Measurements from ENCODE around the gene CYP2J2. TPM values are rescaled to one million over a fixed set of nuclear protein-coding genes. Genes with fewer than 3 reads are reported as not detected.
"Not testable (repeated sequence)": the region's sequence is repeated elsewhere in the genome, so short reads cannot be mapped to it uniquely, and the experiment has no call there.

Gene CYP2J2, protein sequence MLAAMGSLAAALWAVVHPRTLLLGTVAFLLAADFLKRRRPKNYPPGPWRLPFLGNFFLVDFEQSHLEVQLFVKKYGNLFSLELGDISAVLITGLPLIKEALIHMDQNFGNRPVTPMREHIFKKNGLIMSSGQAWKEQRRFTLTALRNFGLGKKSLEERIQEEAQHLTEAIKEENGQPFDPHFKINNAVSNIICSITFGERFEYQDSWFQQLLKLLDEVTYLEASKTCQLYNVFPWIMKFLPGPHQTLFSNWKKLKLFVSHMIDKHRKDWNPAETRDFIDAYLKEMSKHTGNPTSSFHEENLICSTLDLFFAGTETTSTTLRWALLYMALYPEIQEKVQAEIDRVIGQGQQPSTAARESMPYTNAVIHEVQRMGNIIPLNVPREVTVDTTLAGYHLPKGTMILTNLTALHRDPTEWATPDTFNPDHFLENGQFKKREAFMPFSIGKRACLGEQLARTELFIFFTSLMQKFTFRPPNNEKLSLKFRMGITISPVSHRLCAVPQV
- total RNA-seq (2014; rRNA removed; shearing (Covaris generic)), result 0.72 and 1.2 TPM in 2 replicates

DNA sequence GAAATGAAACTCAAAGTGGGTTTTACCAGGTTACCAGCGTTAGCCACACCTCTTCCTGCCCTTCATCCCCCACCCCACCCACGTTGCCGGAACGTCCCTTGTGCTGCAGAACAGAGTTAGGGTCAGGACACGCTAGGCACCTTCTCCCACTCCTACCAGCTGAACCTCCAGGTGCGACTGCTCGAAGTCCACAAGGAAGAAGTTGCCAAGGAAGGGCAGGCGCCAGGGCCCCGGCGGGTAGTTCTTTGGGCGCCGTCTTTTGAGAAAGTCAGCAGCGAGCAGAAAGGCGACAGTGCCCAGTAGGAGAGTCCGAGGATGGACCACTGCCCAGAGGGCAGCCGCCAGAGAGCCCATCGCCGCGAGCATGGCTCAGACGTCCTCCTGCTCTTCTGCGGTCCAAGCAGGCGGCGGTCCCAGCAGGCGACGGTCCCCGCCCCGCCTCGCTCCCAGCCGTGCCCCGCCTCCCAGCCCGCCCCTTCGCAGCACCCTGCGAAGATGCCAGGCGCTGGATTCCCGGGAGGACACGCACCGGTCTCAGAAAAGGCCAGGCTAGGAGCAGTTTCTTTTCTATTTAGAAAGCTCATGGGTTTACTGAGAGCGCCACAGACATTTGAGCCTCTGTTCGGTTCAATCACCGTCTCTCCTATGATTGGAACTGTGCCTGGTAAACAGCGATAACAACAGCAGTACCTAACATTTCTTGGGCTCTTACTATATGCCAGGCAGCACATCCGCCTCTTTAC lies at the start of gene CYP2J2:
CYP2J2 (minus strand) TSS at position 393 of the 743 bp plus-strand sequence; CDS start at position 366, 27 bp downstream.
- DNase-seq (ENCODE audit: low read depth), result peak; percentile 55

DNA sequence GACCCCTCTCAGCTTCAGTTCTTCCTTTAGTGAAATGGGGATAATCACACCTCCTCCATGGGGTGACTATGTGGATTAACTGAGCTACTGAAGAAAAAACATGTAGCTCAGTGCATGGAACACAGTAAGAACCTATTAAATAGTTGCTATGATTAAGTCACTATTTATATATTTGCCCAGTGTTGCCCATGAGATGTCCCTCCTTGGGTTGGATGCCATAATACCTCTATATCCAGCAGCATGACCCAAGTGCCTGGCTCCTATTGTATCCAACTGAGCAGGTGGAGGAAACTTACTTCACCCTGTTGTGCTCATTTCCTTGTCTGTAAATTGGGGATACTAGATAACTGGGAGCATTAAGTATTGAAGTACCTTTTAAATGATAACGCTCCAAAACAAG lies 47.1 kb upstream of the CYP2J2 start:
- no peak for DNase-seq (ENCODE audit: low read depth)

DNA sequence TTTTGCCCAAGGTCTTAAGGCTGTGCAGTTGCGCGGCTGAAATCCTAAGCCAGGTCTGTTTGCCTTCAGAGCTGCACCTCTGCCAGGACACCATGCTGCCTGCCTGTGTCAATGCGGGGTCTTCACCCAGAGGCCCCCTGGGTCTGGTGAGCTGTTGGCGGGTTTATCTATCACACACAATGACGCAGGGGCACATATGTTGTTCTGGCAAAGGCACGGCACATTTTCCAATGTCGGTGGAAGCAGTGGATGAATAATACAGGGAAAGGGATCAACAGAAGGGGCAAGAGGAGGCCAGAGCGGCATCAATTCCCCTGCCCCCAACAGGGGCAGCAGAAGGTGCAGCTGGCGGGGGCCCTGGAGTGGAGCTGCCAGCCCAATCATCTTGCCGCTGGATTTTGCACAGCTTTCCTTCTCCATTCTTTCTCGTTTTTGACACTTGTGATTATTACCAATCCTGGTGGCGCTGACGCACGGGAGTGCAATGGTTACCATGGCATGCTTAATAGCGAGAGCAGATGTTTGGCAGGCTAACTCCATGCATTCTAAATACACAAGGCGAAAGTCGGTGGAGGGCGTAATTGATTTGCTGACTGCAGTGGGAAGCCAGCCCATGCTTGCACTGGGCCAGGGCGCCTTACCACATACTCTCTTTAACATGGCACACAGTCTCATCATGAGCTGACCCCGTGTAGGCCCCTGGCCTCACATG lies 45.8 kb upstream of the CYP2J2 start:
- DNase-seq (ENCODE audit: low read depth), result no peak

DNA sequence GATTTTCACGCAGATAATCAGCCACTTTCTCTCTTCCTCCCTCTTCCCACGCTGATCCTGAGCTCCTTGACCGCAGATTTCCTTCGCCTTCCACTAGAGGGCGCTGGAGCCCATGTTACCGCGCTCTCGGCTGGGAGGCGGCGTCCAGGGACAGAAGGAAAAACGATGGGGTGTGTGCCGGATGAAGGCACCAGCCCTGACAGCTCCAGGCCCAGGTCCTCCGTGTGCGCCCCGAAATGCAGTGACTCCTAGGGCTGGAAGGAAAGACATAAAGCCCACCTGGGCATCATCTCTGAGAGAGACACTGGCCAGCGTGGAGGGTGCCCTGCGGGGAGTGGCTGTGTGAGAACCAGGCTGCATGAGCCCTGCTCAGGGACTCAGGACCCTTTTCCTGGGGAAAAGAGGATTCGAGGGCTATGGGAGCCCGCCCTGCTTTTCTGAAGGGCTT lies 44.9 kb upstream of the CYP2J2 start:
- DNase-seq (ENCODE audit: low read depth), result peak; percentile 49

DNA sequence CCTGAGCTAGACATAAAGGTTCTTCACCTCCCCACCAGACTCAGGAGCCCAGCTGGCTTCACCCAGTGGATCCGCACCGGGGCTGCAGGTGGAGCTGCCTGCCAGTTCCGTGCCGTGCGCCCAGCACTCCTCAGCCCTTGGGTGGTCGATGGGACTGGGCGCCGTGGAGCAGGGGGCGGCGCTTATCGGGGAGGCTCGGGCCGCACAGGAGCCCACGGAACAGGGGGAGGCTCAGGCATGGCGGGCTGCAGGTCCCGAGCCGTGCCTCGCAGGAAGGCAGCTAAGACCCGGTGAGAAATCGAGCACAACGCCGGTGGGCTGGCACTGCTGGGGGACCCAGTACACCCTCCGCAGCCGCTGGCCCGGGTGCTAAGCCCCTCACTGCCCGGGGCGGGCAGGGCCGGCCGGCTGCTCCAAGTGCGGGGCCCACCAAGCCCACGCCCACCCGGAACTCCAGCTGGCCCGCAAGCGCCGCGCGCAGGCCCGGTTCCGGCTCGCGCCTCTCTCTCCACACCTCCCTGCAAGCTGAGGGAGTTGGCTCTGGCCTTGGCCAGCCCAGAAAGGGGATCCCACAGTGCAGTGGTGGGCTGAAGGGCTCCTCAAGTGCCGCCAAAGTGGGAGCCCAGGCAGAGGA lies 43.1 kb upstream of the CYP2J2 start:
- DNase-seq (ENCODE audit: low read depth), result not testable (repeated sequence)

DNA sequence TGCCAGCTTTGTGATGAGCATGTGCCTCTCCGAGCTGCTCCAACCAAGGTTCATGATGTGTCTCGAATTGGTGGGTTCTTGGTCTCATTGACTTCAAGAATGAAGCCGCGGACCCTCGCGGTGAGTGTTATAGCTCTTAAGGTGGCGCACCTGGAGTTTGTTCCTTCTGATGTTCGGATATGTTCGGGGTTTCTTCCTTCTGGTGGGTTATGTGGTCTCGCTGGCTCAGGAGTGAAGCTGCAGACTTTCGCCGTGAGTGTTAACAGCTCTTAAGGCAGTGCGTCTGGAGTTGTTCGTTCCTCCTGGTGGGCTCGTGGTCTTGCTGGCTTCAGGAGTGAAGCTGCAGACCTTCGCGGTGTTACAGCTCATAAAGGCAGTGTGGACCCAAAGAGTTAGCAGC lies 42.2 kb upstream of the CYP2J2 start:
- not testable (repeated sequence) for DNase-seq (ENCODE audit: low read depth)

DNA sequence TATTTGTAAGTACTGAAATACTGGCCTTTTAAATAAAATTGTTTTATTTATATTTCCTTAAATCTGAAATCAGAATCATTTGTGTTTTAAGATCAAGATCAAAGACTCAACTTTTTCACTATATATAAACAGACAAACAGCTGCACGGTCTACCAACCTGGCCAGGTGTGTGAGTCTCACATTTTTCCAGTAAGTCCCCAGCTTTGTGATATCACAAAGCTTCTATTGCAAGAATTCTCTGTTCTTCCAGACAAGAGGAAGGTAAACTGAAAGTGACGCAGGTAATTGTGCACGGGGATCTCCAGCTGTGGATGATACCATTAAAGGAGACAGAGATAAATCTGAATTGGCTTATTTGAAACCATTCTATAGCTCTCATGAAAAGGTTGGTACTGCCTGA lies 41.2 kb upstream of the CYP2J2 start:
- no peak for DNase-seq (ENCODE audit: low read depth)

DNA sequence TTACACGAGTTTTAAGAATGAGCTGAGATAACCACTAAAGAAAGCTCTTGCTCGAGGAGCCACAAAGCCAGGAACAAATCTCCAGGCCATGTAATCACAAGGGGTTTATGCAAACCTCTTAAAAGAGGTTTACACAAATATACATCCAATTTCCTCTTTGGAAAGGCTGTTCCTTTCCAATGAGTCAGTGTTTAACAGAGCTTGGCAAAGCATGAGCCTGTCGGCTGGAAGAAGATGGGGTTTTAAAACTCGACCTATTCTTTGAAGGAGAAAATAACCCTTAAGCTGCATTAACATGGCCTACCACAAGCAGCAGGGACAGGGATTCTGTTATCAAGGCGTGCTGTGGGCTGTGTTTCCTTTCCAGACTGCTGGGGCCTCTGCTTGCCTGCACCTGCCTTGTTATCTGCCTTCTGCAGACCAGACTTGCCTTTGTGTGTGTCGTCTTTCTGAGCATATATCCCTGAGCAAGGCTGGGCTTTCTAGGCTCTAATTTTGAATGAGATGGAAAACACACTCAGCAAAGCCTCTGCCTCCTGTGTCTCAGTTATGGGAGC lies 40.6 kb upstream of the CYP2J2 start:
- no peak for DNase-seq (ENCODE audit: low read depth)

DNA sequence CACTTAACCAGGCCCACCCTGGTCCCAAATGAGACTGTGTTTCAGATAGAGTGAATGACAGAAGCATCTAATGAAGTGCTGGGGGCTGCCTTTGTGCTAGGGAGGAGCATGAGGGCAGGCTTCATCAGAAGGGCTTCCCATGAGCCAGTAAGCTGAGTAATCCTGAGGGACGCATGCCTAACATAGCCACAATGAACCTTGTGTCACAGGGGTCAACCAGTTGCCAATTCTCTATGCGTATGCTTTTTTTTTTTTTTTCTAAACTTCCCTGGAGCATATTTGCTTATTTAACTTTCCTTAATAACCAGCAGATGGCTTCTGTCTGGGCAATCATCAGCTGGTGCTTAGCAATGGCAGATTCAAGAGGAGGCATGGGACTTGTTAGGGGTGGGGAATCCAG lies 25.5 kb upstream of the CYP2J2 start:
- DNase-seq (ENCODE audit: low read depth), result no peak

DNA sequence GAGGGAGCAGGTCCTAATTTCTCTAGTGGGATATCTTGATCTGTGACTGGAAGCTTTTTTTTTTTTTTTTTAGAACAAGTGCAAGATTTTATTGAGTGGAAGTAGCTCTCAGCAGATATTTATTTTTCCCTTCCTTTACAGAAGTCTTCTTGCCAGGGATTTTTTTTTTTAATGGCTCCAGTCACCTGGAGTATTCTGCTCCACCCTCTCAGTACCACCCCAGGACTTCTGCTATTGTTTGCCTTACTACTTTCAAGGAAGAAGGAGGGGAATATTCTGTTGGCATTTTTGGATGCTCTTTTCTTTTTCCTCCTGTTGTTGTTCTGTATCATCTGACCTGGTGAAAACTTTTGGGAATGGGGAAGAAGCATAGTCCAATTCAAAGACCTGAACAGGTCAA lies 23.1 kb upstream of the CYP2J2 start:
- DNase-seq (ENCODE audit: low read depth), result no peak

DNA sequence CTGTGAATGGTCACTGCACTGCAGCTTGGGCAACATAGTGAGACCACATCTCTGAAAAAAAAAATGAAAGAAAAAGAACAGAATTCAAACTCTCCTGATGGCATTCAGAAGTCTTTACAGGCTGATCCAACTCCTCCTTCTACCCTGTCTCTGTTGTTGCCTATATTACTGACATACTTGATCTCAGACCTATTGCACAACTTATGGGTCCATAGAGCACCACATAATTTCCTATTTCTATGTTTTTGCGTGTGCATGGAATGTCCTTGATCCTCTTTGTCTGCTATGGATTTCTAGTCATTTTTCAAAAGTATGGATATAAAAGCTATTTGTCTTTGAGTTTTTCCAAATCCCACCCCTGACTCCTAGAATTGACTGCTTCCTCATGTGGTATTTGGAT lies 22.4 kb upstream of the CYP2J2 start:
- no peak for DNase-seq (ENCODE audit: low read depth)

DNA sequence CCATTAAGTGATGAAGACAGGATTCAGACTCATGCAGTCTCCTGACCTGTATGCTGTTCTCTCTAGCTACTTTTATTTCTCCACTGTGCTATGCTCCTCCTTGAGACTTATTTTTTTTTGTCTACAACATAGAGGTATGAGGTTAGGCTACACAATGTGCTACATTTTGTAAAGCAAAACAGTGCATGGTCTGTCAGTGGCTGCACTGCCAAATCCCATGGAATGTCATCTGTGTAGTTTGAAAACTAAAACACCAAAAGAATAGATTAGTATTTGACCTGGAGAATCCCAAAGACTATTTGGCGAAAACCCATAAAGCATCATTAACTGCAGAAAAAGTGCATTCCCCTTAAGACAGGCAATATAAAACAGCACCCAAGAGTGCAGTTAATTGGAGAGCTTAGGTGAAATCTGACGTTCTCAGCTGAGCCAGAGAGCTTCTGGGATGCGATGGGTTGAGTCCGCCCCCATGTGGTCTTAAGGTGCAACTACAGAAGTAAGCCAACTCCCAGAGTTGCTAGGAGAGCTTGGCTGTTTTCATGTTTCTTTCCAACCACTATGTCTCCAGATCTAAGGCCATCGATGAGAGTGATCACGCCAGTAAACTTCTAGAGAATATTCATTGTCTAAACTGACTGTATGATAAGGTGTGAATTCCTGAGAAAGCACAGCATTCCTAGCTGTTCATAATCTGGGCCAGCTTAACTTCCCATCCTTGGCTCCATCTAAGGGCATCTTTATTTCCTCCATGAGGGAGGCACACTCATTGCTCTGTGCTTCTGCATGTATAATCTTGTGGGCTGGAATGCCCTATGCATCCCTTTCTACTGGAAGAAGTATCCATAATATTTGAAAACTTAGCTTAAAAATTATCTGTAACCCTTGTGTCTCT lies 20.7 kb upstream of the CYP2J2 start:
- DNase-seq (ENCODE audit: low read depth), result peak; percentile 58

DNA sequence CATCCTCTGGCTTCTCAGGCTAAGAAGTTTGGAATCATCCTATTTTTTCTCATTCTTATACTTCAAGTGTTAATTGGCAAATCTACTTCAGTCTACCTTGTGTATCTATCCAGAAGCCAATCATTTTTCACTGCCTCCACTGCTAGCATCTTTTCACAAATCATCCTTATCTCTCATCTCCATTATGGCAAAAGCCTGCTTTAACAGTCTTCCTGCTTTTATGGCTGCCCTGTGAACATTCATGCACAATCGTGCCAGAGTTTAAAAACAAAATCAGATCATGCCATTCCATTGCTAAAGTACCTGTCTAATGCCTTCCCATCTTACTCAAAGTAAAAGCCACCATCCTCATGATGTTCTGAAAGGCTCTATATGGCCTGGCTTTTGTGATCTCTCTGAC lies 19.2 kb upstream of the CYP2J2 start:
- DNase-seq (ENCODE audit: low read depth), result no peak

DNA sequence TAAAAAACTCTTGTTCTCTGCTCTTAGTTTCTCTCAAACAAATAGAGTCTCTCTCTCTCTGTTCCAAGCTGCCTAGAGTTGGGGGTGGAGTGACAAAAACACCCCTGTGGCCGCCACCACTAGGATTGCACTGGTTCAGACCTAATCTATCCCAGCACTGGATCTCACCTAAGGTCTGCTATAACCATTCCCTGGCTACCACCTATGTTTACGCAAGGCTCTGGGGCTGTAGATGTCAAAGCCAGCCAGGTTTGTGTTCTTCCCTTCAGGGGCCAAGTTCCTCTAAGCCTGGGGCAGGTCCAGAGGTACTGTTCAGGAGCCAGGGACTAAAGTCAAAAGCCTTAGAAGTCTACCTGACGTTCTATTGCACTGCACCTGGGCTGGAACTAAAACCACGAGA lies 12.8 kb upstream of the CYP2J2 start:
- no peak for DNase-seq (ENCODE audit: low read depth)

DNA sequence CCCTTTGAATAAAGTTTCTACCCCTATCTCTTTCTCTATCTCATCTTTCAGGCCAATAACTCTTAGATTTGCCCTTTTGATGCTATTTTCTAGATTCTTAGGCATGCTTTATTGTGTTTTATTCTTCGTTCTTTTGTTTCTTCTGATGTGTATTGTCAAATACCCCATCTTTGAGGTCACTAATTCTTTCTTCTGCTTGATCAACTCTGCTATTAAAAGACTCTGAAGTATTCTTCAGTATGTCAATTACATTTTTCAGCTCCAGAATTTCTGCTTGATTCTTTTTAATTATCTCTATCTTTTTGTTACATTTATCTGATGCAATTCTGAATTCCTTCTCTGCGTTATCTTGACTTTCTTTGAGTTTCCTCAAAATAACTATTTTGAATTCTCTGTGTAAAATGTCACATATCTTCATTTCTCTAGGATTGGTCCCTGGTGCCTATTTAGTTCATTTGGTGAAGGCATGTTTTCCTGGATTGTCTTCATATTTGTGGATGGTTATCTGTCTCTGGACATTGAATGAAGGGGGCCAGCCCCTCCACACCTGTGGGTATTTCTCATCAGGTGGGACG lies 11.2 kb upstream of the CYP2J2 start:
- no peak for DNase-seq (ENCODE audit: low read depth)

DNA sequence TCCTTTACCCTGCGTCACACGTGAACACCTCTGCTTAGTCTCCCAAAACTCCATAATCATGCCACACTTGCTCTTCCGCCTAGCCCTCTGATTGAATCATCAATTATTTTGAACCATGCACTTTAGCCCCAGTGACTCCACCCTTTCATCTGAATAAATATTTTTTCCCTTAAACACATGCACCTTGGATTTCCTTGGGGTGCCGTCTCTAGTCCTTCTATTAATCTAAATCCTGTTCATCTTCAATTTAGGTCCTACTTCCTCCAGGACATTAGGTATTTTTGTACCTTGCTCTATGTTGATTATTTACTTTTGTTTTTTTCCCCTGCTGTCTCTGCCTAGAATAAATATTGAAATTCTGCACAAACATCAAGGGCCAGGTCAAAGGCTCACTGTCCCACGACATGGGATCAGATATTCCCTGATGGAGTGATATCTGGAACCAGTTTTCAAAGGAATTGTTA lies 9.8 kb upstream of the CYP2J2 start:
- no peak for DNase-seq (ENCODE audit: low read depth)

DNA sequence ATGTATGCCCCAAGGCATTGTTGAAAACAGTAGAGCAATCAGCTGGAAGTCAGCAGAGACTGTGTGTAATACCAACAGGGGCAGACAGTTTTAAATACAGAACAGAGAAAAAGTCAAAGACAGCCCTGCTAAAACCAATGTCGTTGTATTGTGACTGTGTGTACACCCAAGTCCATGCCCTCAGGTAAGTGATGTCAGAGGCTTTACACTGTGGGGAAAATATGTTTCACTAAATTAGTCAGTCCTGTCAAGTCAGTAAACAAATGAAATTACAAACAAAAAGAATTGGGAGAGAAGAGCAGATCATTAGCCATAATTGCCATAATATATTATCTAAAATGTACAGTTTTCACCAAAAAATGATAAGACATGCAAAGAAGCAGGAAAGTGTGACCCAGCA lies 2.4 kb upstream of the CYP2J2 start:
- no peak for DNase-seq (ENCODE audit: low read depth)

DNA sequence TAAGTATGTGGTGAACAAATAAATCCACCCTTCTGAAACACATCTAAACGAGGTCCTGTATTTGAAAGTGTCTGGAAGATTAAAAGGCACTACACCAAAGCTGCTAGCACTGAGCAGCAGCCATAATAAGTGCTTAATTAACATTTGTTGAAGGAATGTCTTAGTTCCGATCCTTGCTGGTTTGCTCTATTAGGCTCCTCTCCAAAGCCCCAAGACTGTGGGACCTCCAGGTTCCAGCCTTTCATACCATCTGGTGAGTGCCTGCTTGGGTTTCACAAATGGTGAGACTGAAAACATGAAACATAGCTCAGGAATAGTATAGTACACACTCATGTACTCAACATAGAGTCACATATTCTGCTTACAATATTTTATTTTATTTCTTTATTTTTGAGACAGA lies 640 bp upstream of the CYP2J2 start:
- no peak for DNase-seq (ENCODE audit: low read depth)

DNA sequence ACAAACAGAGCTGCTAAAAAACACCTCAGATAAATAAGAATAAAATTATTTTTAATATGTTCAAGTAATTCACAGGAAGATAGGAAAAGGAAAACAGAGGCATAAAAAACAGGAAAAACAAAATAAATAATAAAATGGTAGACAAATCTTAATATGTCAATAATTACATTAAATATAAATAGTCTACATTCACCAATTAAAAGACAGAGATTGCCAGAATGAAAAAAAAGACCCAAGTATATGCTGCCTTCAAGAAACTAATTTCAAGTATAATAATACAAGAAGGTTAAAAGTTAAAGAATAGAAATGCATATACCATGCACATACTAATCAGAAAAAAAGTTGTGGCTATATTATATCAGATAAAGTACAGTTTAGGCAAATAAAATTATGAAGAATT lies 1.9 kb downstream of the CYP2J2 start:
- no peak for DNase-seq (ENCODE audit: low read depth)

Data from RPMI7951 (cell line).